ENCODE data around the gene GLI3.

Gene GLI3

DNA sequence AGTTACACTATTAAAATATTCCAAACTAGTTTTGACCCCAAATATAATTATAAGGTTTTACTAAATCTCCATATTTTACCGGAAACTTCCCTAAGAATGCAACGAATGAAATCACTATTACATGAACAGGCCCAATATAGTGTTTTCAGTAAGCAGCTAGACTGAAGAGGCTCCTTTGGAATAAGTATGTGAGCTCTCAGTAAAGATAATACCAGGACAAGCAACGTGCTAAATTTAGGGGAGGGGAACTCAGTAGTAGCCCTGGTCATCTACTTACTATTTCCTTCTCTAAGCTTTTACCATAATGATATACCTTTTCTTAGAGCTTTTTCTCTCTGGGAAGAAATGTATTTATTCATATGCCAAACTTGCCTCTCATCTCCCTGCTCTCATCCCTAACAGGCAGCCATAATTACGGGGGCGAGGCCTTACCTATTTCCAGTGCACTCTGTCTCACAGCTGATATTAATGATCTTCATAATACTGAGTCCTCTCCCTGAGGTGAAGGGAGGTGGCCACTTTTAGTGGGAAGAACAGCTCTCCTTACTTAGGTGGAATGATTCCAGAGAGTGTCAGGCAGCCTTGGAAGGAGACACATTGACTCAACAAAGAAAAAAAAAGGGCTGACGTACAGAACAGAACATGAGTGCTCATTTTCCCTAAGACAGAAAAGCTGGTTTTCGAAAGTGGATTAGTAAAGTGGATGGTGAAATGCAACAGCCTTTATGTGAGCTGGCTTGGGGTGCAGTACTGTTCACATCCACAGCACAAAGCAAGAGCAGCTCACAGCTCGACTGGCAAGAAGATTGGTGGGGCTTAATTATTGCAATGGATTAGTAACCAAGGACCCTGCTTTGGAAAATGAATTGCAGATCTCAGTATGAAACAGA lies 165.4 kb downstream of the GLI3 start:
- DNase-seq = no peak

DNA sequence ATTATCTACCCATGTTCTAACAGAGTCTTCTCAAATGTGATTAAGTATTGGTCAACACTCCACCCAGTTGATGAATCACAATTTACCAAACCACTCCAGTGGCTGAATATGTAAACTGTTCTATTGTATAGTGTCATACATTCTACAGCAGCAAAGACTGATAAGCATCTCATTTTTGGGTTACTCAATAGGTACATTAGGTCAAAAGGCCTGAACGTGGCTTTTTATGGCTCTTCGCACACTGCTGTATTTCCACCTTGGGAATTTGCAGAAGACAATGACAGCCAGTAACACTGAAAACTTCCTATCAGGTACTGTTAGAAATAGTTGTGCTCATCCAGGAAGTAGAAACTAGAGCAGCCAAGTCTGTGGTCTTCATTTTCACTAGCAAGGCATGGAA lies 166.9 kb downstream of the GLI3 start:
- no peak for DNase-seq

DNA sequence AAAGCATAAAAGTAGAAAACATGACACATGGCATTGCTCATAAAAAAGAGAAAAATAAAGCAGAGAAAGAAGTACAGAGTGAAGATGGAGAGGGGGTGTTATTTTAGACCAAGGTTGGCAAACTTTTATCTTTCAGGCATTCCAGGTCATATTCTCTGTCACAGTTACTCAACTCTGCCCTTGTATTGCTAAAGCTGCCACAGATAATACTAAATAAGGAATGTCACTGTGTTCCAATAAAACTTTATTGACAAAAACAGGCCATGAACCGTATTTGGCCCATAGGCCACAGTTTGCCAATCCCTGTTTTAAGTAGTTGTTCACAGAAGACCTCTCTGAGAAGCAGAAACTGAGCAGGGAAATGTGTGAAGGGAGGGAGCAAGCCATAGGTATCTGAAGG lies 167.4 kb downstream of the GLI3 start:
- no peak for DNase-seq

DNA sequence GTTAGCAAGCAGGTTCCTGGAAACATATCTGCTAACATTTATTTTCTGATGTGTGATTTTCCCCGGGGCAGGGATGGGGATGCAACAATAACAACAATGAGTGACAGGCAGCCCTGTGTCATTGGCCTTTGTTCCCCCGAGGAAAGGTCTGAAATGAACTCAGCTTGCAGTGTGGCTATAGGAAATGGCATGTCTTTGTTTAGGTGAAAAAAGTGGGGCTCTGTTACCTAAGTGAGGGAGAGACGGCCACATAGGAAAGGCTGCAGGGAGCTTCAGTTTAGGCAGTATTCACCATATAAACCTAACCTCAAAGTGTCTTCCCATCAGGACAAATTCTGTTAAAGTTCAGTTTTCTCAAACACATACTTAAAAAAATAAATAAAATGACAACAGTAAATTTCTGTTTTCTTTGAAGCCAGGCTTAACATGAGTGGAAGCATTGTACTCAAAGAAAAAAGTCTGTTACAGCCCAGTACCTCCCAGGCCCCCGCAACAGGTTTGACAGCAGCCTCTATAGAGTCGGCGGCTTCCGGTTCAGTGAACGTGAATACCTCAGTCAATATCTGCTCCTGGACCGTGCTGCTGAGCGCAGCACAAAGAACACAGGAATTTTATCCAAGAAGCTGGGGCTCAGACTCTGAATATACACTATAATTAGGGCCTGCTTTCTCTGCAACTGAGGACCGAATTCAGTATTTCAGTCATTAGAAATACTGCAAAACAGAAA lies 168.3 kb downstream of the GLI3 start:
- DNase-seq = no peak

DNA sequence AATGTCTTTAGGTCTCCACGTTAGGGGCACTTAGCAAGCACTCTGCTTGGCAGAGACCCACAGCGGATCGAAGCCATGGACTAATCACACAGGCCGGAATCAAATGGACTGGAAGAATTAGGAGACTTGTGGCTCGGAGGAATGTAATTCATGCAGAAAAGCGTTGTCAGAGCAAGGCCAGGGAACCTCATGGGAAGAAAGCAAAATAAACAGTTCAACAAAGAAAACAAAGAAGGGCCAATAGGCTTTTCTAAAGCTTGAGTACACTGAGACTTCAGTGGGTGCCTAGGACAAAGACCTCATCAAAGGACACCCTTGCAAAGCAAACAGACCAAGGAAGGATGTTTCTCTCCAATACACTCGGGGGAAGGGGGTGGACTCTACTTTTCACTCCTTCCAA lies 171.1 kb downstream of the GLI3 start:
- no peak for DNase-seq

DNA sequence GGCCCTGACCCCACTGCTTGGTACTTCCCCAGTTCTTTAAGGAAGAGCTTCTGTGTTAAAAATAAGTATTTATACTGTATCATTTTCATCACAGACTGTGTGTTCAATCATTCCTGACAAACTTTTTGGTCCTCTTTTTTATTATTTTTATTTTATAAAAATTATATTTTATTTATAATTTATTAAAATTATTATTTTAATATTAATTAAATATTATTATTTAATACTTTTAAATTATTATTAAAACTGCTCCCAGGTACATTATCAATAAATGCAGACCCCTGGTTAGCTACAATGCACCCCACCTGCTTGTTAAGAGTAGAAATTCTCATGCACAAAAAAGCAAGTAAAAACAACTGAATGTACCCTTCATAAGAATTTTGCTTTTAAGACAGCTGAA lies 172.0 kb downstream of the GLI3 start:
- no peak for DNase-seq

DNA sequence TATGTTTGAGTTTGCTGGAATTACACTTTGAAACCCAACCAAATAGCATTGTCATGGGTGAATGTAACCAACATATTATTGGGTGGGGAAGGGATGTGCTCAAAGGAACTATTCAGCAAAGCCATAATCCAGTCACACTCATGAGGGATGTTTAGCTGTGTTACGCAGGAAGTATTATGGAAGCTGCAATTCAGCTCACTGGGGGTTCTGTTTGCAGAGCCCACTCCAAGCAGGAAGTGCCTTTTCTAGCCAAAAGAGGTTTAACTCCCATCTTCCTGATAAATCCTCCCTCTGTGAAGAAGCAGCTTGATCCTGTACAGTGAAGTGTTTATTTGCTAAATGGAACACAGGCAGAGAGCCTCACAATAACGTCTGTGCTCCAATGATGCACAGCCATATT lies 172.5 kb downstream of the GLI3 start:
- DNase-seq = no peak

DNA sequence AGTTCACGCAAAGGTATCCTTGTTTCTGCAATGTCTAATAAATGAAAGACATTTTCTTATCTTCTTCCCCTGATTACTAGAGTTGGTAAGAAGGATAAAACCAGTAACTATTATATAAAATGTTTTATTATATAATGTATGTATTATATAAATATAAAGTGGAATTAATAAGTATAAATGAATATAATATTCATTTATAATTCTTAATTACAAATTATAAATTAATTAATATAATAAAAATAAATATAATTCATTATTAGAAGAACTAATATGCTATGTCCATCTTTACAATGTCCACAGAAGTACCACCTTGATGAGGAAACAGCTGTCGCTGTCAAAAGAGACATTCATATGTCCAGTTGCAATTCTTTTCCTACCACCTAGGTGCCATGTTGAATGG lies 177.7 kb downstream of the GLI3 start:
- DNase-seq = no peak

DNA sequence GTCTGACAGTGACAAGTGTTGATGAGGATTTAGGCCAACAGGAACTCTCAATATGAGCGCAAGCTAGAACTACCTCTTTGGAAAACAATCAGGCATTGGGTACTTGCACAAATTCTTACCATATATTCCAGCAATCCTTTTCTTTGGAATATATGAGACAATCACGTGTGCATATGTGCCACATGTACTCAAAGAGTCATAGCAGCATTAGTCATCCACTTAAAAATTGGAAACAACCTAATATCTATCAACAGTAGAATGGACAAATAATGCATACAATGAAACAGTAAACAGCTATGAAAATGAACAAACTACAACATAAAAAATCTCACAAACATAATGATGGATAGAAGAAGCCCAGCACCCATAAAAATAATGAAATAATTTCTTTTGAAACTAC lies 179.7 kb downstream of the GLI3 start:
- DNase-seq = no peak

DNA sequence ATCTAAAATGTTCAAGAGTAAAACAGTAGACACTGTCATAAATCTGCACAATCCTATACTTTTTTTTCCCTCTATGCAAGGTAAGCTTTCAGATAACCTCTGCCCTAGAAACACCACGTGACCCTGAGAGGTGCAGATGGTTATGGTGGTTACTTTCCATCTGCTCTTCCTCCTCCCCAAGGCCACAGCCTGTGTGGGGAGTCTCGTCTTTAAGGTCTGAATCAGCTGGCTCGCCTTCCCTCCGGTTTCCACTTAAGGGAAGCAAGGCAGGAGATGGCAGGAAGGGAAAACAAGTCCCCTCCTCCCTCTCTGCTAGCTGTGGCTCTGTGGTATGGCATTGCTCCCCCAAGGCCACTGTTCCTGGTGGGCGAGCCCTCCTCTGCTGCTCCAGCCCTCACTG lies 181.8 kb downstream of the GLI3 start:
- DNase-seq = no peak

DNA sequence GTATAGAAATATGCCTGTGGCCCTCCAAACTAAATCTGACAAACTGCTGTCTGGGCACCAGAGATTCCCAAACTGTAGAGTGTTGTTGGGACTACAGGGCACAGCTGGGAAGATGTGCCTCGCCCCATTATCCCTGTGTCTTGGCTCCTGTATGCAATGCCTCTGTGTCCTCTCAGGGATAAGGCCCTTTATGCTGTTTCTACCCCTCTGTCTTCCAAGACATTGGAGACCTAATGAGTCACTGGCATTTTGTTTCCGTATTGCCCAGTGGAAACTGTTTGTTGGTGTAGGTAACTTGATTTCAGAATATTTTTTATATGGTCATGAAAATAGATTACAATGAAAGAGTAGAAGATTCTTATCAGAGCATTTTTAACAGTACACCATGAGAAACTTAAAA lies 183.2 kb downstream of the GLI3 start:
- no peak for DNase-seq

DNA sequence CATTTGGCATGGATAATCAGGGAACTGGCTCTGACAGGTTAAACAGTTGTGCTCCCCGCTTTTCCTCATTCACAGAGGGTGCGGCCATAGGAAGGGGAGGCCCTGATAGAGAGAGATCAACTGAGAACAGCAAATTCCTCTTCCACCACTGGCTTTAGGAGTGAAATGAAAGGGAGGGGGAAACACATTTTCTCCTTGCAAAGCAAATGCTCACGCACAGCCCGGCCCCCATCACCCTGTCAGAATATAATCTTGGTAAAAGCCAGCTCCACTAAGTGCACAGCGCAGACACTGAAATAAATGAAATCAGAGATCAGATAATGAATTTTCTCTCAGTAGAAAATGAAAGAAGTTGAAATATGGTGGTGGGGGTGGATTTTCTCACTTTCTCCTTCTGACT lies 187.2 kb downstream of the GLI3 start:
- no peak for DNase-seq

DNA sequence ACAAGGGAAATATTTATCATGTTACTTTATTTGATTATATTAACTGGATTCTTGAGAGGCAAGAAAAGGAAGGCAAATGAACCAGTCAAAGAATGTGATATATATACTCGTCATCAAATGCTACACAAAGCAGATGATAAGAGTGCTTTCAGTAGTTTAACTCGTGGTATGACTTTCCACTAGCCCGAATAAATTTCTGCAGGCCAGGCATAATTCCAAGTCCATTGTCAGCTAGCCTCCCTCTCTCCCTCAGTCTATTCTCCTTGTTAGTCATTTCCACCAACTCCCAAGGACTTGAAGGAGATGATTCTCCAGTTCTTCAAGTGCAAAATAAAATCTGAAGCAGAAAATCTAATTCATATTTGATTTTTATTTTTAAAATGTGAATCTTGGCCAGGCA lies 190.5 kb downstream of the GLI3 start:
- DNase-seq = no peak

DNA sequence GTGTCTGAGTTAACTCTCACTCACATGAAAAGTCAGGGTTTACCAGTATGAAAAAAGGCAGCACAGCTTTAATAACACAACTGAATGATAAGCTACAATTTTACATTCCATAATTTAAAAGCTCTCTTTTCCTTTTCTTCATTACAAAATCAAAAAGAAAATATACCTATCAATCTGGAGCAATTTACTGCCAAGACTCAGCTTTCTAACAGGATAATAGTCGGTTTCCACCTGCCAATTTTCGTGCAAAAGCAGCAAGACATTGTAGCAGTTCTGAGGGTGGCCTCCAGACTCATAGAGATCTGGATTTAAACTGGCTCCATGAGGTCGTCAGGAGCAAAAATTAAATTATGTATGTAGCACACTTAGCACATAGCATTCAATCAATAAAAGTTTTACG lies 191.0 kb downstream of the GLI3 start:
- no peak for DNase-seq

DNA sequence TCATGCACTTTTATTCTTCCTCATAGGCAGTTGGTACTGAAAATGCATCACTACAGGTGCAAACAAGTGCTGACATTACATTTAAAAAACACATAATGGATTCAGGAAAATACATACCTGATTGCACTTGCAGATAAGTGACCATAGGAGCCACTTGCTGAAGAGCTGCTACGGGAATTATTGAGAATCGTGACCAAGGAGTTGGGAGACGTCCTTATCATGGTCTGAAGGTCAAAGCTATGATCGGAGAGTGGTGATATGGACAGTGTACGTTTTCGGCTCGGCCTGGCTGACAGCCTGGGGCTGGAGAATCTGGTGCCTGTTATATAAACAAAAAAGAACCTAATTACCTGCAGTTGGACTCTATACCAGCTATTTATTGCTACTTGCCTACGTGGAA lies 197.1 kb downstream of the GLI3 start:
- DNase-seq = no peak

DNA sequence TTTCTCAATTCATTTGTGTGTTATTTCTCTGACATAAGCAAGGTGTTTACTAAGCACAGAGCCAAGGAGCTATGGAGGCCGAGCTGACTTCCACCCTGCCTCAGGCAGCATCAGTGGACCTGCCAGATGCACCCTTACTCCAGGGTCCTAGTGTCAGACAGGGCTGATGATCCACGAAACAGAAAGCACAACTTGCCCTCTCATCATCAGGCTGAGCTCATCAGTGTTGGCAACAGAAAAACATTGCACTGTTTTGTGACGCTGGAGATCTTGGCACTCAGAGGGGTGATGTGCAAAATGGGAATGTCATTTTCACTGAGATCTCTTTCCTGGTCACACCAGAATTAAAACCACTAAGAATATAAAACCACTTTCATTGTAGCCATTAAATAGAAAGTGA lies 201.8 kb downstream of the GLI3 start:
- no peak for DNase-seq

DNA sequence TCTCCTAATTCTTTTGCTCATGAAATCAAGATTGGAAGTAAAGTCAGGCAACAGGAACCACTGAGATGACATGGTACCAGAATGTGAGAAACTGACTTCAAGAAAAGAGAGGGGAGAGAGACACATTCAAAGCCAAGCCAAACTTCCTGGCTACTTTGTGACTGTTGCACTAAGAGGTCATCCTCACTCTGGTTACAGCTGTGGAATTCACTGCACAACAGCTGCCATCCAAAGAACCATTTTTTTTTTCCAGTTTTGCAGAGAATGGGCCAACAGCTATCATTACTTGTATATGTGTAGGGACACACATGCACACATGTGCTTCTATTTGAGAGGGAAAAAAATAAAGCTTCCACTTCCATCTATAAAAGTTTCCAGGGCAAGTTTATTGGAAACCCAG lies 203.5 kb downstream of the GLI3 start:
- no peak for DNase-seq

DNA sequence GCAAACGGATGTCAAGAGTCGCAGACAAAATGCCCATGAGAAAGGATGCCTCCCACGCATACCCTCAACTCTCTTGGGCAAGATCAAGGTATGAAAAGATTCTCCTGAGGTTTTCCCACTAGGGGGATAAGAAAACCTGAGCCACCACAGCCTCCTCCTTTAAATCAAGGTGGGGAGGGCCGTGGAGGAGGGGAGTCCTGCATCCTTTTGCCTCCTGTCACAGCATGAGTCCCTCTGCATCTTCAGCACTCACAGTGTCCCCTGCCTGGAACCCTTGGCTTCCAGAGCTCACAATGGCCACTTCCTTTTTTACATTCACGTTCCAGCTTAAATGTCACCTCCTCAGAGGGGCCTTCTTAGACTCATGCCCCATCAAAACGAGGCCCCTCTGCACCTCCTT lies 207.6 kb downstream of the GLI3 start:
- no peak for DNase-seq

DNA sequence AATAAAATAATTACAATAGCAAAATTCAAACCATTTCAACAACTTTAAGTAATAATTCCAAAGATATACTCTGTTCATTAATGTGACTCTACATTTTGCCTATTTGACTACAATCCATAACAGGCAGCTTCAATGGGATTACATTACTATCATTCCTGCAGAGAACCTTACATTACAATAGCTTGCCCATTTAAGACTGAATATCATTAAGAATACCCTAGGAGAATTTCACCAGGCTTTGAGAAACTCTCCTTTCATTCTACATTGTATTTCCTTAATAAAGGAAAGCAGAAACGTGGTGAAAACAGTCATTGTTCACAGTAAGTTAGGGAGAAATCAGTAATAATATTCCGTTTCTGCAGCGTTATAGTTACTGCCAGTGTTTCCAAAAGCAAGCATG lies 209.5 kb downstream of the GLI3 start:
- DNase-seq = no peak

DNA sequence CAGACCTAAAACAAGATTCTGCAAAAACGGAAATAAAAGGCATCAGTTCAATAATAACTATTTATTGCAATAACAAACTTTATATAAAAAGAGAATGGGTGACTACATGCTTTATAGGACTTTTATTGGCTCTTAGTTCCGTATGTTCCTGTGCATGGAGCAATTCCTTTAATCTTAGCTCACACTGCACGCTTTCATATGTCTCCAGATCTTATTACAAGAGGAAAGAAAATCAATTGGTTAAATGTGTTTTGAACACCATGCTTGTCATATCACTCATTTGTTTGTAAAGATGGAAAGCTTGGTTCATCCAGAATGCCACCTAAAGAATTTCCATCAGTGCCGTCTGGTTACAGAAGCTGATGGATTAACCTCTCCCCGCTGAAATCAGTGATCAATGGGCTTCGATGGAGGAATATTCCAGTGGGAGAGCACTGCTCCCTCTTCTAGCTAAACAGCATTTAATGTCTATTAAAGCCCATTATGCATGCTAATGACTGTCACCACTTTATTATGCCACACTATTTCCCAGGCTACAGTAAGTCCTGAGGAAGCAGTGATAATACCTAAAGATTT lies 210.3 kb downstream of the GLI3 start:
- DNase-seq = no peak

DNA sequence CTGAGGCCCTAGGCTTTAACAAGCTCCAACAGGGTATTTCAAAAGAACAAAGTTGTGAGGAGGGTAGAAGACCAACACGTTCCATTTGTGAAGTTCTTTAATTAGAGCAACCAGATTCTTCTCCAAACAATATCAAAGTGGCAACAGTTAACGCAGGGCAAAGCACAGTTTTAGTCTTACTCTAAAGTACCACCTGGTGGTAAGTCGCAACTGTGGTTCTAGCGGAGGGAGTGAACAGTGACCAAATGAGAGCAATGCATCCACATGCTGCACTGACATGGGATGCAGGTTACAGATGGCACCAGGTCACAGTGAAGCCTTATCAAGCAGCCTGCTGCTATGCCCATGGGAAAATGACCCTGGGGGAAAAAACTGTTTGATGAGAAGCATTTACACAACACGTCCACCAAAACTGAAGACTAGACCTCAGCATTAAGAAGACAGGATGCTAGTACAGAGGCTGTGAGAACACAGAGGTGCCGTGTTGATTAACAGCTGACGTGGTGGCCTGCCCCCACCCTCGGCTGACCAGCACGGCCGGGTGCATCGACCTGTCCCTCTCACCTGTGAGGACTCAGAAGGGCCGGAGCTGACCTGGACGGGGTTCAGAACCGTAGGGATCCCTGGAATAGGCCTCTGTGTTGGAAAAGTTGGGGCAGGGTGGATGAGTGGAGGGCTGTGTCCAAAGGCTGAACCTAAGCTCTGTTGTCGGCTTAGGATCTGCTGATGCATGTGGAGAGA lies 211.2 kb downstream of the GLI3 start:
- DNase-seq = no peak

DNA sequence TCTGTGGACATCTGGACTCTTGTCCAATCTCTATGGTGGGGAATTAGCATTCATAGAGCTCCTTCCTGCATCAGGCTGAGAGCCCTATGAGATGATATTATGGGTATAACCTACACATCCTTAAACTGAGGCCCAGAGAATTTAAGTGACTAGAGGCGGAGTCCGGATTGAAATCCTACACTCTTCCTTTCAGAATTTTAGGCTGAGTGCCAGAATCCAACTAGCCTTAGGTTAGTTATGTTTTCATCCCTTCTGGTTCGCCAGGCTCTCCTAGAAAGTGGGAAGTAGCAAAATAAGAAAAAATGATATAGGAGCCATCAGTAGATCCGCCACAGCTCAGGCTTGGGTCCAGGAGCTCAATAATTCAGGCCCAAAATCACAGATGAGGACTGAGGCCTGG lies 212.5 kb downstream of the GLI3 start:
- no peak for DNase-seq

DNA sequence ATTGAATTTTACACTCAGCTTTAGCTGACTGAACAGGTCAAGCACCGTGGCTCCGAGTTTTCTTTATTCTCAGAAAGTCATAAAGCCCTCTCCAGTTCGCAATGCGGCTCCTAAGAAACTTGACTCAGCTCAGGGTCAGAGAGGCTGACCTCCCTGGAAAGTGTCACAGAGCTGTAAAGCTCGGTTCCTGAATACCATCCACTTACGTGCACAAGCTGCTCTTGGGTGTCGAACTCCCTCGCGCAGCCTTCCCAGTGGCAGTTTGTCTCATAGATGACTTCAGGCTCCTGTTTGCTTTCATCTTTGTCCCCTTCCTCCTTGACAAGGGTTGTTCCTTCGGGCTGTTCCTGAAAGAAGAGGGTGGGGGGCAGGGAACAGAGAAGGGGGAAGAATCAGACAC lies 213.7 kb downstream of the GLI3 start:
- DNase-seq = no peak

DNA sequence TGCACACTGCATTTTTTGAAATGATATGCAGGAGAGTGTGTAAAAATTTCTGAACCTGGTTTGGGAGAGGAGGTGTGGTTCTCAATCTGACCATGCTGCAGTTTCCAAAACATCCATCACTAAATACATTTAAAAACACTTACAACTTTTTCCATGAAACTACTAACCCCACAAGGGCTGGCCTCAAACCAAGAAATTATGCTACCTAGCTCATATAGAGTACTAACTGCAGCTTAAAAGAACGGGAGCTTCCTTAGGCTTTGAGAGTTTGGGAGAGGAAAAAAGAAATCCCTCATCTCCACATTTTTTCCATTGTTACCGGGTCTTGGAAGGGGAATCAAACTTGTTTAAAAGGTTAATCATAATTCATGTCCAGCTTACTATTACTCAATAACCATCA lies 214.2 kb downstream of the GLI3 start:
- DNase-seq = no peak

Measured in NCI-H2227 treated with DMSO at 0.1 percent for 48 hours (cell line).